CD14-positive monocyte (primary cell): Measurements from ENCODE around the gene SCD5. TPM values are rescaled to one million over a fixed set of nuclear protein-coding genes. Genes with fewer than 3 reads are reported as not detected.

Source experiments
- DNase-seq, 3 donors: peaks; one replicate each; pipeline ENCODE4 v3.0.0-alpha.2; 2011 to 2022
- H2AFZ ChIP-seq: 2 replicates; pipeline ENCODE4 v1.6.0; 2012; ENCODE audit warnings: mild to moderate bottlenecking, low read depth, low read length, inconsistent platforms; ENCODE audit not compliant: insufficient read depth, poor library complexity, severe bottlenecking
- H3K27ac ChIP-seq, 2 donors: 1 replicate in 1 of 2; 2 replicates in 1 of 2; pipeline ENCODE4 v1.5.1; 2012 to 2013; ENCODE audit warnings: low read length in 2 of 2, control low read depth in 1 of 2, inconsistent platforms in 1 of 2, low read depth in 1 of 2, mild to moderate bottlenecking in 1 of 2
- H3K27me3 ChIP-seq, 2 donors: one replicate each; pipeline versions ENCODE4 v1.6.0 to v1.6.1; 2011 to 2013; ENCODE audit warnings: low read length in 2 of 2; ENCODE audit not compliant: control insufficient read depth in 2 of 2, insufficient read depth in 2 of 2
- H3K36me3 ChIP-seq, 2 donors: replicated peaks in 1 of 2; 1 replicate in 1 of 2; 2 replicates in 1 of 2; pipeline versions ENCODE4 v1.5.1 to v1.6.1; 2012 to 2013; ENCODE audit warnings: low read length in 2 of 2, control low read depth in 1 of 2, inconsistent platforms in 1 of 2, mild to moderate bottlenecking in 1 of 2; ENCODE audit not compliant: insufficient read depth in 2 of 2, control insufficient read depth in 1 of 2
- H3K4me1 ChIP-seq, 2 donors: 1 replicate in 1 of 2; 2 replicates in 1 of 2; pipeline versions ENCODE4 v1.5.1 to v1.6.1; 2012 to 2013; ENCODE audit warnings: low read length in 2 of 2, control low read depth in 1 of 2, inconsistent platforms in 1 of 2, mild to moderate bottlenecking in 1 of 2, moderate library complexity in 1 of 2; ENCODE audit not compliant: insufficient read depth in 2 of 2, control insufficient read depth in 1 of 2
- H3K4me2 ChIP-seq: replicated peaks from 2 replicates; pipeline ENCODE3; 2012; ENCODE audit warnings: low read length, moderate library complexity, mild to moderate bottlenecking; ENCODE audit not compliant: poor library complexity, severe bottlenecking; ENCODE audit errors: extremely low read depth
- H3K4me3 ChIP-seq, 3 experiments: fragments of 200-600 bp in 1 of 3; sonication (generic) in 1 of 3; replicated peaks in 1 of 3; 1 replicate in 2 of 3; 2 replicates in 1 of 3; pipeline ENCODE4 v1.5.1; 2011 to 2013; ENCODE audit warnings: low read length in 3 of 3, mild to moderate bottlenecking in 3 of 3, control low read depth in 2 of 3, low read depth in 2 of 3, inconsistent platforms in 1 of 3, moderate library complexity in 1 of 3
- H3K79me2 ChIP-seq: 2 replicates; pipeline ENCODE4 v1.6.0; 2012; ENCODE audit warnings: mild to moderate bottlenecking, control low read depth, inconsistent platforms, low read length, moderate library complexity; ENCODE audit not compliant: insufficient read depth
- H3K9ac ChIP-seq: 2 replicates; pipeline ENCODE4 v1.6.0; 2017; ENCODE audit warnings: low read length, mild to moderate bottlenecking; ENCODE audit not compliant: insufficient read depth, poor library complexity, severe bottlenecking
- H3K9me3 ChIP-seq, 2 donors: replicated peaks in 1 of 2; 1 replicate in 1 of 2; 2 replicates in 1 of 2; pipeline versions ENCODE4 v1.5.1 to v1.6.1; 2012 to 2013; ENCODE audit warnings: low read length in 2 of 2, control low read depth in 1 of 2; ENCODE audit not compliant: control insufficient read depth in 1 of 2, insufficient read depth in 1 of 2
- H4K20me1 ChIP-seq: 2 replicates; pipeline ENCODE4 v1.6.0; 2012; ENCODE audit warnings: mild to moderate bottlenecking, low read length, control low read depth, moderate library complexity; ENCODE audit not compliant: insufficient read depth
- H3K27ac Mint-ChIP-seq, 7 donors: one replicate each; pipeline ENCODE4 v1.8.0; 2020; ENCODE audit warnings: mild to moderate bottlenecking in 7 of 7, mixed read lengths in 7 of 7, moderate library complexity in 6 of 7, inconsistent platforms in 2 of 7
- H3K27me3 Mint-ChIP-seq, 3 donors: one replicate each; pipeline ENCODE4 v1.8.0; 2021 to 2022; ENCODE audit warnings: low read depth in 3 of 3, mild to moderate bottlenecking in 3 of 3, mixed read lengths in 3 of 3, moderate library complexity in 3 of 3, inconsistent platforms in 1 of 3
- H3K36me3 Mint-ChIP-seq, 2 donors: one replicate each; pipeline ENCODE4 v1.8.0; 2020; ENCODE audit warnings: mixed read lengths in 2 of 2, inconsistent platforms in 1 of 2, mild to moderate bottlenecking in 1 of 2
- H3K4me1 Mint-ChIP-seq: one replicate; pipeline ENCODE4 v1.8.0; 2020; ENCODE audit warnings: mild to moderate bottlenecking, mixed read lengths
- H3K4me3 Mint-ChIP-seq, 2 donors: one replicate each; pipeline ENCODE4 v1.8.0; 2020; ENCODE audit warnings: mild to moderate bottlenecking in 2 of 2, mixed read lengths in 2 of 2, moderate library complexity in 1 of 2
- H3K9me3 Mint-ChIP-seq, 7 donors: one replicate each; pipeline ENCODE4 v1.8.0; 2020 to 2022; ENCODE audit warnings: mixed read lengths in 7 of 7, mild to moderate bottlenecking in 6 of 7, moderate library complexity in 6 of 7, inconsistent platforms in 2 of 7
- CTCF ChIP-seq: fragments of 200-600 bp; IDR thresholded peaks from one replicate; pipeline ENCODE4 v1.8.0; 2022; ENCODE audit warnings: antibody characterized with exemption, mild to moderate bottlenecking
- WGBS: methylation state at CpG from one replicate; pipeline ENCODE4 v1.1.5; 2013; ENCODE audit warnings: missing lambda C conversion rate; ENCODE audit not compliant: insufficient coverage; 5-methylcytosine and 5-hydroxymethylcytosine counted together
- intact Hi-C, 2 donors: fragments of 100-400 bp; cut with micrococcal nuclease; formaldehyde crosslinking; loops; one replicate each; pipeline versions ENCODE4 v1.15.0 to v1.15.1; 2023
- polyA plus RNA-seq, 3 donors: library from polyadenylated mRNA; depleted of rRNA in 1 of 3; unstranded in 2 of 3; stranded (reverse) in 1 of 3; fragments of 300-500 nt in 2 of 3; fragments of >200 nt in 1 of 3; fragmentation: Illumina TruSeq in 2 of 3; gene quantifications; 1 replicate in 2 of 3; 2 replicates in 1 of 3; pipeline ENCODE4 v1.2.3, GENCODE V29; 2012 to 2021

The SCD5 gene
- polyA plus RNA-seq, 3 donors: 0.28 to 1.3 (median 0.61) TPM

- no peak for TF ChIP-seq CTCF
- no peaks in the 10 kb centered on the region for H3K36me3 Mint-ChIP-seq
- H3K4me1 Mint-ChIP-seq: peaks cover 5% of the 10 kb centered on the region
- H3K4me3 ChIP-seq: no peak overlapping the region
- 56% methylated on average over 2 of the region's 3 CpGs for WGBS
- no peaks in the 10 kb centered on the region for H3K36me3 ChIP-seq
- H3K4me1 ChIP-seq: no peaks in the 10 kb centered on the region
- no peaks in the 10 kb centered on the region for H3K27me3 Mint-ChIP-seq
- no peaks in the 10 kb centered on the region for H4K20me1 ChIP-seq
- intact Hi-C loops: no loop called here
- H3K27me3 ChIP-seq: no peaks in the 10 kb centered on the region
- no peak for DNase-seq
- H3K79me2 ChIP-seq: no peaks in the 10 kb centered on the region
- no peak overlapping the region for H3K27ac ChIP-seq
- H3K27ac Mint-ChIP-seq: no peak overlapping the region
- peaks cover 0 to 1% (median 0%) of the 10 kb centered on the region in 7 donors for H3K9me3 Mint-ChIP-seq
- no peak overlapping the region for H3K9ac ChIP-seq
- no peaks in the 10 kb centered on the region for H3K9me3 ChIP-seq
- H3K4me3 Mint-ChIP-seq: no peak overlapping the region
- no peak overlapping the region for H2AFZ ChIP-seq
- H3K4me2 ChIP-seq: no peak overlapping the region
These were observed 23.9 kb downstream of the SCD5 start for GRCh38 chr4:82774711-82775171.

GRCh38 chr4:82773057-82773456 lies 25.5 kb downstream of the SCD5 start:
- H3K27me3 Mint-ChIP-seq: no peaks in the 10 kb centered on the region
- H3K27ac Mint-ChIP-seq: no peak overlapping the region
- DNase-seq: no peak

More at GRCh38 chr4:82773057-82773456, 25.5 kb downstream of the SCD5 start:
- H3K79me2 ChIP-seq: no peaks in the 10 kb centered on the region
- peaks cover 0 to 1% (median 0%) of the 10 kb centered on the region in 7 donors for H3K9me3 Mint-ChIP-seq
- no peak for TF ChIP-seq CTCF
- H3K27ac ChIP-seq: no peak overlapping the region
- H3K4me3 ChIP-seq: no peak overlapping the region
- H3K4me2 ChIP-seq: no peak overlapping the region
- no peaks in the 10 kb centered on the region for H3K9me3 ChIP-seq
- H3K27me3 ChIP-seq: no peaks in the 10 kb centered on the region
- intact Hi-C loops: no loop called here
- no peaks in the 10 kb centered on the region for H3K36me3 Mint-ChIP-seq
- no peak overlapping the region for H2AFZ ChIP-seq
- no peaks in the 10 kb centered on the region for H3K4me1 ChIP-seq
- H4K20me1 ChIP-seq: no peaks in the 10 kb centered on the region
- H3K36me3 ChIP-seq: no peaks in the 10 kb centered on the region
- WGBS: 79% methylated on average over 3 of the region's 4 CpGs
- H3K9ac ChIP-seq: no peak overlapping the region
- H3K4me3 Mint-ChIP-seq: no peak overlapping the region
- peaks cover 5% of the 10 kb centered on the region for H3K4me1 Mint-ChIP-seq
